IMR-90 (cell line): ENCODE results near the gene CASK. TPM values are rescaled to one million over a fixed set of nuclear protein-coding genes. Genes with fewer than 3 reads are reported as not detected.
A peak's percentile ranks its signal among the peaks of the same experiment; 100 is the strongest.

Source experiments
- ATAC-seq: fragments of 200-7000 bp; cut with Tn5 transposase; 2 replicates; pipeline ENCODE4 v1.9.1; 2020; ENCODE audit warnings: low read depth, mild to moderate bottlenecking, moderate library complexity
- BruUV-seq: library from RNA; stranded (reverse); fragments of 400-500 nt; replicated peaks from 2 replicates; lab custom pipeline; 2021; lab: Mats Ljungman, UMichigan
- CTCF ChIA-PET: fragments of 300-600 bp; formaldehyde crosslinking; extraction: SDS; loops from one replicate; lab custom pipeline; 2021; ENCODE audit warnings: antibody characterized with exemption; lab: Yijun Ruan, JAX
- POLR2A ChIA-PET: fragments of 300-600 bp; sonication (Branson Sonifier 250); formaldehyde crosslinking; loops from one replicate; lab custom pipeline; 2022; ENCODE audit warnings: antibody characterized with exemption; ENCODE audit not compliant: unreplicated experiment; lab: Charles Lee
- DNase-seq: peaks from one replicate; pipeline ENCODE4 v3.0.0; 2013
- H2AFZ ChIP-seq: replicated peaks from 2 replicates; pipeline ENCODE3; 2013; ENCODE audit warnings: low read length, mild to moderate bottlenecking; ENCODE audit not compliant: poor library complexity
- H2AK5ac ChIP-seq: 2 replicates; pipeline ENCODE4 v1.6.1; 2013; ENCODE audit warnings: low read depth, low read length, inconsistent platforms
- H2AK9ac ChIP-seq: replicated peaks from 2 replicates; pipeline ENCODE3; 2013; ENCODE audit warnings: mild to moderate bottlenecking, low read depth, low read length, moderate library complexity; ENCODE audit not compliant: poor library complexity
- H2BK120ac ChIP-seq: 2 replicates; pipeline ENCODE4 v1.6.1; 2013; ENCODE audit warnings: low read depth, low read length, inconsistent platforms
- H2BK15ac ChIP-seq: 3 replicates; pipeline ENCODE4 v1.6.1; 2013; ENCODE audit warnings: low read depth, low read length, inconsistent platforms
- H2BK20ac ChIP-seq: 2 replicates; pipeline ENCODE4 v1.6.1; 2013; ENCODE audit warnings: low read depth, mild to moderate bottlenecking, inconsistent platforms, low read length, moderate library complexity
- H2BK5ac ChIP-seq: 2 replicates; pipeline ENCODE4 v1.6.1; 2013; ENCODE audit warnings: mild to moderate bottlenecking, low read depth, low read length, inconsistent platforms; ENCODE audit not compliant: poor library complexity, severe bottlenecking
- H3K14ac ChIP-seq: replicated peaks from 2 replicates; pipeline ENCODE4 v1.6.1; 2013; ENCODE audit warnings: low read depth, low read length, inconsistent platforms
- H3K18ac ChIP-seq: 2 replicates; pipeline ENCODE4 v1.6.1; 2013; ENCODE audit warnings: low read depth, low read length, control low read depth
- H3K23ac ChIP-seq: 2 replicates; pipeline ENCODE4 v1.6.1; 2013; ENCODE audit warnings: low read depth, low read length, inconsistent platforms
- H3K27ac ChIP-seq: 2 replicates; pipeline ENCODE4 v1.5.1; 2013; ENCODE audit warnings: mild to moderate bottlenecking, control low read depth, low read length; ENCODE audit not compliant: insufficient read depth
- H3K27me3 ChIP-seq: 2 replicates; pipeline ENCODE4 v1.6.1; 2013; ENCODE audit warnings: low read length; ENCODE audit not compliant: control insufficient read depth, insufficient read depth
- H3K36me3 ChIP-seq: 2 replicates; pipeline ENCODE4 v1.6.1; 2013; ENCODE audit warnings: low read length, mixed read lengths; ENCODE audit not compliant: control insufficient read depth, insufficient read depth
- H3K4ac ChIP-seq: 2 replicates; pipeline ENCODE4 v1.6.1; 2013; ENCODE audit warnings: low read depth, low read length, inconsistent platforms
- H3K4me1 ChIP-seq: 2 replicates; pipeline ENCODE4 v1.6.1; 2013; ENCODE audit warnings: low read length, mixed read lengths; ENCODE audit not compliant: control insufficient read depth, insufficient read depth
- H3K4me2 ChIP-seq: 2 replicates; pipeline ENCODE4 v1.6.1; 2013; ENCODE audit warnings: low read depth, mild to moderate bottlenecking, control low read depth, low read length, moderate library complexity
- H3K4me3 ChIP-seq: 2 replicates; pipeline ENCODE4 v1.5.1; 2013; ENCODE audit warnings: low read depth, mild to moderate bottlenecking, control low read depth, low read length, moderate library complexity; ENCODE audit not compliant: insufficient read depth
- H3K56ac ChIP-seq: 2 replicates; pipeline ENCODE4 v1.6.1; 2013; ENCODE audit warnings: low read length, inconsistent platforms; ENCODE audit not compliant: insufficient read depth; ENCODE audit errors: extremely low read depth
- H3K79me1 ChIP-seq, 2 experiments: 2 replicates each; pipeline ENCODE4 v1.6.1; 2013; ENCODE audit warnings: low read length in 2 of 2, inconsistent platforms in 1 of 2, low read depth in 1 of 2
- H3K9ac ChIP-seq: 2 replicates; pipeline ENCODE4 v1.6.1; 2013; ENCODE audit warnings: low read depth, low read length, control low read depth
- H3K9me1 ChIP-seq: 2 replicates; pipeline ENCODE4 v1.6.1; 2013; ENCODE audit warnings: low read length, inconsistent platforms; ENCODE audit not compliant: insufficient read depth
- H3K9me3 ChIP-seq: 2 replicates; pipeline ENCODE4 v1.6.1; 2013; ENCODE audit warnings: low read length; ENCODE audit not compliant: control insufficient read depth, insufficient read depth
- H4K20me1 ChIP-seq: 2 replicates; pipeline ENCODE4 v1.6.1; 2013; ENCODE audit warnings: low read length, inconsistent platforms; ENCODE audit not compliant: insufficient read depth
- H4K5ac ChIP-seq: 2 replicates; pipeline ENCODE4 v1.6.1; 2013; ENCODE audit warnings: mild to moderate bottlenecking, low read depth, low read length, control low read depth
- H4K8ac ChIP-seq, 2 experiments: 2 replicates each; pipeline ENCODE4 v1.6.1; 2013; ENCODE audit warnings: low read depth in 2 of 2, low read length in 2 of 2, control low read depth in 1 of 2, inconsistent platforms in 1 of 2
- H4K91ac ChIP-seq: 2 replicates; pipeline ENCODE4 v1.6.1; 2013; ENCODE audit warnings: low read depth, low read length, inconsistent platforms; ENCODE audit not compliant: insufficient read depth
- BHLHE40 ChIP-seq: fragments of 150-350 bp; IDR thresholded peaks from 2 replicates; pipeline ENCODE4 v1.6.1; 2016; ENCODE audit warnings: mild to moderate bottlenecking, low read depth, low read length
- MAFK ChIP-seq: IDR thresholded peaks from 2 replicates; pipeline ENCODE4 v1.6.1; 2012; ENCODE audit warnings: low read depth, low read length, improper control_type of control experiment
- MXI1 ChIP-seq: IDR thresholded peaks from 2 replicates; pipeline ENCODE4 v1.6.1; 2012; ENCODE audit warnings: low read depth, mild to moderate bottlenecking, low read length, moderate library complexity, borderline replicate concordance
- RCOR1 ChIP-seq: IDR thresholded peaks from 2 replicates; pipeline ENCODE4 v1.6.1; 2012; ENCODE audit warnings: mild to moderate bottlenecking, low read length, improper control_type of control experiment; ENCODE audit not compliant: insufficient replicate concordance
- RFX5 ChIP-seq: IDR thresholded peaks from 2 replicates; pipeline ENCODE4 v1.8.0; 2012; ENCODE audit warnings: low read depth, mild to moderate bottlenecking, low read length, moderate library complexity
- WGBS, 2 experiments: methylation state at CpG; one replicate each; pipeline versions ENCODE4 v1.1.5 to v1.1.7; 2013; ENCODE audit warnings: missing lambda C conversion rate in 2 of 2; ENCODE audit not compliant: insufficient read length in 1 of 2; ENCODE audit errors: extremely low coverage in 2 of 2; 5-methylcytosine and 5-hydroxymethylcytosine counted together
- dilution Hi-C: fragments of 300-500 bp; cut with HindIII; formaldehyde crosslinking; loops from one replicate; pipeline ENCODE4 v1.14.3; 2018; ENCODE audit warnings: low sequenced_read_pairs; ENCODE audit not compliant: unreplicated experiment
- in situ Hi-C: fragments of 300-500 bp; cut with MboI; formaldehyde crosslinking; loops from 3 replicates; pipeline ENCODE4 v1.14.3; 2019; ENCODE audit warnings: low sequenced_read_pairs, inconsistent platforms, mixed read lengths
- intact Hi-C: fragments of 100-400 bp; cut with micrococcal nuclease; formaldehyde crosslinking; loops from 2 replicates; pipeline ENCODE4 v1.10.0; 2022
- polyA plus RNA-seq, 3 experiments: library from polyadenylated mRNA; depleted of rRNA; stranded (reverse); fragments of >200 nt; gene quantifications; 2 replicates each; pipeline ENCODE4 v1.2.3, GENCODE V29; 2012; ENCODE audit warnings: low replicate concordance in 1 of 3
- total RNA-seq: library from RNA; depleted of rRNA; stranded (reverse); fragments of >200 nt; gene quantifications from 2 replicates; pipeline ENCODE4 v1.2.3, GENCODE V29; 2012
- TF ChIP-seq, protein P1 (sequence below): conservative IDR thresholded peaks from 2 replicates; pipeline ENCODE4 v1.5.1; 2012; ENCODE audit warnings: mild to moderate bottlenecking, low read depth, low read length, improper control_type of control experiment
- TF ChIP-seq, protein P2 (sequence below): fragments of 150-350 bp; IDR thresholded peaks from 2 replicates; pipeline ENCODE4 v1.6.1; 2017; ENCODE audit warnings: mild to moderate bottlenecking, antibody characterized with exemption, low read length, low read depth

CASK gene
- total and polyA plus RNA-seq, 2 of the 4 experiments (the other 2 are of a cell fraction), result 9.4 to 17.7 TPM

DNA sequence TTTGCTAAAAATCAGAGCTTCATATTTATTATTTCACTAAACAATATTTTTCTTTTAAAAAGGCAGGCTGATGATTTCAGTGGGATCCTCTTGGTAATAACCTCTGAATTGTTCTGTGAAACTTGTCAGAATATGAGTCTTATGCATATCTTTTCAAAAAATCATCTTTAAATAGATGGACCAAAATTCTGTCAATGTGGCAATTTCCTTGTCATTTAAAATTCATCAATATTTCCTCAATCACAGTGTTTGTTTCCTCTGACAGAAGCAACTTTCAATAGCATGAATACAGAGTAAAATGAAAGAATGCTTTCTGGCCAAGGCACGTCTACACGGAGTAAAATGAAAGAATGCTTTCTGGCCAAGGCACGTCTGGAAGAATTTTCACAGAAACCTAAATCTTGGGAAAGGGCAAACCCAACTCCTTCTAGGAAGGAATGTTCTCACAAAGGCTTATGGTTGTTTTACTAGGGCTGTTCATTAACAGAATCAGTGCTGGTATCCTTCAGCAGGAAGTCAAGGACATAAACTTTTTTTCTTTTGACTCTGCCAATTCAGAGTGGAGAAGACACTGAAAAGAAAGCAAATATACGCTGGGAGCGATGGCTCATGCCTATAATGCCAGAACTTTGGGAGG lies 333.6 kb downstream of the CASK start:
- DNase-seq, result peak; percentile 28
- Histone ChIP-seq H4K91ac (no peak overlapping the region; the same call in 1 of the 2 replicates), H3K18ac (no peak overlapping the region), H3K14ac (0 out of 2 replicates have a peak overlapping the region, but pooled peaks have one; percentile 1), H3K4ac (no peak overlapping the region), H2BK120ac (peak overlapping the region; percentile 2; the same call in 1 of the 2 replicates), H2AK5ac (no peak overlapping the region; the same call in 1 of the 2 replicates), H2BK20ac (no peak overlapping the region), H3K4me1 (no peaks in the 10 kb centered on the region), H4K20me1 (no peaks in the 10 kb centered on the region), H3K23ac (no peak overlapping the region), H3K79me1 (no peaks in the 10 kb centered on the region), H3K4me3 (no peak overlapping the region), H3K36me3 (no peaks in the 10 kb centered on the region), H2AFZ (no peak overlapping the region), H3K27ac (no peak overlapping the region), H4K5ac (no peak overlapping the region), H2BK15ac (no peak overlapping the region), H4K8ac (no peak overlapping the region), H3K9me3 (no peaks in the 10 kb centered on the region), H2AK9ac (no peak overlapping the region), H3K9ac (no peak overlapping the region), H3K4me2 (no peak overlapping the region; the same call in 1 of the 2 replicates), H3K56ac (peak overlapping the region; percentile 3; the same call in 1 of the 2 replicates), H3K9me1 (no peaks in the 10 kb centered on the region), H2BK5ac (no peak overlapping the region), H3K27me3 (peaks cover 10% of the 10 kb centered on the region)
- POLR2A ChIA-PET, result no interaction called here
- in situ Hi-C loops, result no loop called here
- intact Hi-C loops, result loop anchor here (1.0 kb wide), 1 partner anchor 9 kb away; no protein-coding TSS in a partner anchor
- CTCF ChIA-PET, result no interaction called here
- BruUV-seq, result no TSS peak
- WGBS, 2 experiments, result no CpG with 5 or more reads among the region's 5 CpGs
- dilution Hi-C loops, result no loop called here
- TF ChIP-seq, protein P1, sequence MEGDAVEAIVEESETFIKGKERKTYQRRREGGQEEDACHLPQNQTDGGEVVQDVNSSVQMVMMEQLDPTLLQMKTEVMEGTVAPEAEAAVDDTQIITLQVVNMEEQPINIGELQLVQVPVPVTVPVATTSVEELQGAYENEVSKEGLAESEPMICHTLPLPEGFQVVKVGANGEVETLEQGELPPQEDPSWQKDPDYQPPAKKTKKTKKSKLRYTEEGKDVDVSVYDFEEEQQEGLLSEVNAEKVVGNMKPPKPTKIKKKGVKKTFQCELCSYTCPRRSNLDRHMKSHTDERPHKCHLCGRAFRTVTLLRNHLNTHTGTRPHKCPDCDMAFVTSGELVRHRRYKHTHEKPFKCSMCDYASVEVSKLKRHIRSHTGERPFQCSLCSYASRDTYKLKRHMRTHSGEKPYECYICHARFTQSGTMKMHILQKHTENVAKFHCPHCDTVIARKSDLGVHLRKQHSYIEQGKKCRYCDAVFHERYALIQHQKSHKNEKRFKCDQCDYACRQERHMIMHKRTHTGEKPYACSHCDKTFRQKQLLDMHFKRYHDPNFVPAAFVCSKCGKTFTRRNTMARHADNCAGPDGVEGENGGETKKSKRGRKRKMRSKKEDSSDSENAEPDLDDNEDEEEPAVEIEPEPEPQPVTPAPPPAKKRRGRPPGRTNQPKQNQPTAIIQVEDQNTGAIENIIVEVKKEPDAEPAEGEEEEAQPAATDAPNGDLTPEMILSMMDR, result no peak
- TF ChIP-seq RFX5 (no peak), MAFK (peak; percentile 37; the same call in 1 of the 2 replicates), RCOR1 (no peak), BHLHE40 (no peak), MXI1 (no peak)
- TF ChIP-seq, protein P2, sequence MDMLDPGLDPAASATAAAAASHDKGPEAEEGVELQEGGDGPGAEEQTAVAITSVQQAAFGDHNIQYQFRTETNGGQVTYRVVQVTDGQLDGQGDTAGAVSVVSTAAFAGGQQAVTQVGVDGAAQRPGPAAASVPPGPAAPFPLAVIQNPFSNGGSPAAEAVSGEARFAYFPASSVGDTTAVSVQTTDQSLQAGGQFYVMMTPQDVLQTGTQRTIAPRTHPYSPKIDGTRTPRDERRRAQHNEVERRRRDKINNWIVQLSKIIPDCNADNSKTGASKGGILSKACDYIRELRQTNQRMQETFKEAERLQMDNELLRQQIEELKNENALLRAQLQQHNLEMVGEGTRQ, result no peak
- peak; percentile 29; the same call in 1 of the 2 replicates for ATAC-seq
